GM18909 (cell line): Measurements from ENCODE around the gene SAC3D1.
A peak's percentile ranks its signal among the peaks of the same experiment; 100 is the strongest.

Experiments used
- ATAC-seq: cut with Tn5 transposase; IDR thresholded peaks from one replicate; pipeline ENCODE4 v1.9.1; 2021; ENCODE audit warnings: mild to moderate bottlenecking; ENCODE audit not compliant: unreplicated experiment, poor library complexity

SAC3D1 gene

GRCh38 chr11:65058419-65059054 lies 17.5 kb downstream of the SAC3D1 start, which contains the start of gene NAALADL1:
Gene NAALADL1, minus strand, starts transcription at chr11:65058553. Its CDS starts 32 bp downstream, at chr11:65058521.
- ATAC-seq, result no peak

DNA sequence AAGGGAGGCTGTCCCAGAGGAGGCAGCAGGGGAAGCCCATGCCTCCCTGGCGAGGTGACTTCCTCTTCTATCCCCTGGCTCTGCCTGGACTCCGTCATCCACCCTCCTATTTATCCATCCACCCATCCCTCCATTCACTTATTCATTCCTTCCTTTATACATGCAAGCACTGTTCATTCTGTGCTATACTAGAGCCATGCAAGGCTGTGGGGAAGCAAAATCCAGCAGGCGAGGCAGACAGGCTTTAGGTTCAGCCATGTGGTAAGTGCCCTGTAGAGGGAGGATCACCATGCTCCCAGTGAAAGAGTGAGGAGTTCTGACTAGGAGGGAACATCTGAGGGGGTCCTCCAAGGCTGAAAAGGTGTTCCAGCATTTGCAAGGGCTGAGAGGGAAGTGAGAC lies 18.5 kb downstream of the SAC3D1 start:
- no peak for ATAC-seq

- no peak for ATAC-seq
These were observed 19.2 kb downstream of the SAC3D1 start for GRCh38 chr11:65059959-65060824.

DNA sequence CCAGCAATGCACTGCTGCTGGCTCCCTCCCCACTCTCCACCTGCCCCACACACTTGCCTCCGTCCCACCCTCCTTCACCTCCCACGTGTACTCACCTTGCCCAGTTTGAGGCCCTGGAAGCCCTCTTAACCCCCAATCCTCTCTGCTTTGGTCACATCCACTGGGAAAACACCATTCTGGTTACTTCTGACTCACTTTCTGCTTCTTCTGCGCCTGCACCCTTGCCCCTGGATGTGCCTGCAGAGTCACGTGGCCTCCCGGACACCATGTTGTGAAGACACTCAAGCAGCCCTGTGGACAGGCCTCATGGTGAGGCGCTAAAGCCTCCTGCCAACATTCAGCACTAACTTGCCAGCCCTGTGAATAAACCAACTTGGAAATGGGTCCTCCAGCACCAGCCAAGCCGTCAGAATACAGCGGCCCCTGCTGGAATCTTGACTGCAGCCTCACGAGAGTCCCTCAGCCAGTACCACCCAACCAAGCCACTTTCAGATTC lies 20.0 kb downstream of the SAC3D1 start:
- ATAC-seq, result no peak

DNA sequence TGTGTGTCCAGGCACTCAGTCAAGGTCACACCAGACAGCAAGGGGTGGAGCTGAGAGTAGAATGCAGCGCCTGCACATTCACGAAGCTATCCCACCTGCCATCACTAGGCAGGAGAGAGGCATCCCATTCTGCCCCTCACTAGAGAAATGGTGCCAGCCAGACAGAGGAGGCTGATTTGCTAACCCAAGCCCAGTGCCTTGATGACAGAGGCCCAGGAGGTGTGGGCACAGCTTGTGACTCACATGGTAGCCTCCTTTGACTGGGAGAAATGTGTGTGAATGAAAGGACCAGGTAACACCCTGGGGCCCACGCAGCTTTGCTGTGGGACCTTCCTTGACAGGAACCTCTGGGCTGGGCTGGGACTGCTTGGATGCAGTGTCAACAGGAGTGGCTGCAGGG lies 22.5 kb downstream of the SAC3D1 start:
- no peak for ATAC-seq

DNA sequence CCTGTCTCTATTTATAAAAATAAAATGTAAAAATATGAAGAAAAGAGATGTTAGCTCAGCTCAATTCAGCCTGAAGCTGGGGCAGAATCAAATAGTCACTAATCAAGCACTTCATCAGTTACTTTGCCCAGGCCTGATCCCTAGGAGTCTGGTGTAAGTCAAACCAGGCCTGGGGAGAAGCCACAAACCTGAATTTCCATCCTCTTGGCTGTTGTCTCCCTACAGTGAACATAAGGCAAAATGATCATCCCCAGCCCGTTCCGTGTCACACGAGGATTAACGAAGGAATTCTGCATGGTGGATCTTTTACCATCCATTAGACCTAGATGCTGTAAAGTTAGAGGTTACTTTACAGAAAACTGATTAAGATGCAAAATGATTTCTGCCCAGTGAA lies 23.8 kb downstream of the SAC3D1 start:
- no peak for ATAC-seq

- ATAC-seq, result no peak
These were observed 24.8 kb downstream of the SAC3D1 start for GRCh38 chr11:65065851-65066250.

- no peak for ATAC-seq
These were observed 25.3 kb downstream of the SAC3D1 start for GRCh38 chr11:65066315-65066714.

DNA sequence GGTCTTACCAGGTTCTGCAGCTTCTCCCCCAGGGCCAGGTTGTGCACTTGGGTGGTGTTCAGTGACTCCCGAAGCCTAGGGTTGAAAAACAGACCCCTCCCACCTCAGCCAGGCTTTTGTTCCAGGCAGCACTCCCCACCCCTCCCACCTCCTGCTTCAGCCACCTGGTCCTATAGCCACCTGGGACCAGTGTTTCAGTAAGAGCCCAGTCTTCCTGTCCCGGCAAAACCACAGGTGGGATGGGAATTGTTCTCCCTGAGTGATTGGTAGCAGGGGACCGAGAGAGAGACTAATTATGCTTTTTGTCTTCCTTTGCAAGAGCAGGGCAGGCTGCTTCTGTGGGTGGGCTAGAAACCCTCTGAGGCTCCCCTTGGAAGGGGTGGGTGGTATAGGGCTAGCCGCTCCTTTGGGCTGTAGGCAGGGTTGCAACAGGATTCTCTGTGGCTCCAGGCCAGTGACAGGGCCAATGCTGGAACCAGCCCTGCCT lies 25.8 kb downstream of the SAC3D1 start:
- no peak for ATAC-seq

DNA sequence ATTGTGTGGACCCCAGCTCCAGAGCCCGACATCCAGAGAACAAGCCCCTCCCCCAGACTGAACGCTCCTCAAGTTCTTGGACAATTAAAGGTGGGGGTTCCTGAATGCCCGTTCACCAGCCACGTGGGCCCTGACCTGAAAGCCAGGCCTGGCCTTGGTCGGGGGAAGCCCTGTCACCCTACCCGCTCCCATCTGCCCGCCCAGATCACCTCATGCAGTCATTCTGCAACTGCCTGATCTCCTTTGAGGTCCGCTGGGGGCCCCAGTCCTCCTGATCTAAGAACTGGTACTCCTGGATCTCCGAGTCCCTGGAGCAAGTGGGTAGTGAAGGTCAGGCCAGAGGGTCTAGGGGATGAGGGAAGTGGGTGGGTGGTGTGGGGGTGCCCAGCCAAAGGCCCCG lies 26.4 kb downstream of the SAC3D1 start:
- no peak for ATAC-seq

DNA sequence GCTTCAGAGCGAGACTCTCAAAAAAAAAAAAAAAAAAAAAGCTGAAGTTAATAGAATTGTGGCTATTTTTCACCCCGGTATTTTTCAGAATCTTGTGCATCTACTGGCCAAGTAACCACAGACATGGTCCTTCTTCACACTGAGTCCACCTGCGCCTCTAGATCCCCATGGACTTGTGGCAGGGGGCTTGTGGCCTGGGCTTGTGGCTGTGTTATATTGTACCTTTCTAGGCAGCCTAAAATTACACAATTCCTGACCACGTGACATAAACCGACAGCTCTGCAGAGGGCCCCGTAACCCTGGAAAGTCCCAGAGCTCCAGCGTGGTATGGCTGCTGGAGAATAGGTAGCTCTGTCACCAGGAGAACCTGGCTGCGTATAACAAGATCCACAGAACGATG lies 28.2 kb downstream of the SAC3D1 start:
- ATAC-seq, result no peak

DNA sequence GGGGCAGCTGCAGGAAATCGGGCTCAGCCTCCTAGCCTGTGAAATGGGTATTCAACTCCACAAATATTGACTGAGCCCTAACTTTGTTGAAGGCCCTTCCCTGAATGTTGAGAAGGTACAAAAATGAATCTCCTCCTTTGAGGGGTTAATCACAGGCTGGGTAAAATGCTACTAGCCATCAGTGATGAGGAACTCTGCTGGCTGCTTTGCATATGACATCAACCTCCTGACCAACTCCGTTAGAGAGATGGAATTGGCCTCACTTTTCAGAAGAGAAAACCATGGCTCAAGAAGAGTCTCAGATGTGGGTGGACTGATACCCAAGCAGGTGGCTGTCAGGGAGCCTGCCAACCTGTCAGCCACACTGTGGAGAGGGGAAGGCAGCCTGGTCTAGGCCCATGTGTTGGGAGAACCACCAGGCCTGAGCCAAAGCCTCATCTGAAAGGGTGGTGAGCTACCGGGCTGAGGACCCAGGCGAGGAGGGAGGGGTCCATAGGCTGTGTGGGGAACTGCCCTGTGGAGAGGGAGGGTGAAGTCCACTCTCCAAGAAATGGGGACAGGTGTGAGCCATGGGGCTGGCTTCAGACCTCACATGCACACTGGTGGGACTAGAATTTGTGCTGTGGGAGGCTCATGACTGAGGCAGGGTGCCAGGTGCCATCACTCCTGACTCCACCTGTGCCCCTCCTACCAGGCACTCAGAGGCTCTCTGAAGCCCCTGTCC lies 31.1 kb downstream of the SAC3D1 start:
- no peak for ATAC-seq

GRCh38 chr11:65072631-65072966 lies 31.6 kb downstream of the SAC3D1 start:
- ATAC-seq, result no peak

DNA sequence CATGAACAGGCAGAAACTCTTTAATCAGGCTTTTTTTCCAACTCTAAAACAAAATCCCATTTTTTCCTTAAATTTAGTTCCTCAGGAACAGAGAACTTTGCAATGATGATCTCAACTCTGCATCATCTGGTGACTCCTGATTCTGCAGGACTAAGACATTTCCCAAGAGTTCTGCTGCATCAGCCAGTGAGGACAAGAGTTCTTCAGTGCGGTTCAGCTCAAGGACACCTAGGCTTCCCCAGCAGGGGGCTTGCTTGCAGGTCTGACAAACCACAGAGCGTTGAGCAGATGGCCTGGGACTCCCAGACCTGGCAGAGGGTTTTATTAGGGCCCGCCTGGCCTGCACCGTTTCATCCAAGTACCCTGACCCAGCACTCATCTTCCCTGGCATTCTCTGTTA lies 36.4 kb downstream of the SAC3D1 start:
- ATAC-seq, result no peak

GRCh38 chr11:65078151-65078550 lies 37.1 kb downstream of the SAC3D1 start:
- ATAC-seq, result no peak

DNA sequence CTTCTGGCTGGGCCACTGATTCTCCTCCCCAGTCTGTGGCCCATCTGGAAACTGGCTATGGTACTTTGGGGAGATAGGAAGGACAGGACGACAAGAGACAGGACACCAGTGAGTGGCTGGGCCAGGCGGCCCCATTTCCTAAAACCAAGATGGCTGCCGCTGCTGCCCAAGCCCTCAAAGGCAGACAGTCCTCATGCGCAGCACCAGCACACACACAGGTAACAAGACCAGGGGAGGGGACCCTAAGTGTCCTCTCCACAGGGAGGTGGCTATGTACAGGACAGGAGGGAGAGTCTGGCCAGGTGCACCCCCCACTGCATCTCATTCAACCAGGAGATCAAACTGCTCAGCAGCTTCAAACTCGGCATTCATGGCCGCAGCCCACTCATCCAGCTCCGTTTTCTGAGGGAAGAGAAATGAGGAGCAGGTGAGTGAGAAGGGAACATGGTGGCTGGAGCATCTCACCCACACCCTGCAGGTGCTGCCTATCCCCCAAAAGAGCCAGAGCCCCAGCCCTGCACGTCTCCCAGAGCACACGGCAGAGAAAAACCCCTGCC lies 37.9 kb downstream of the SAC3D1 start:
- no peak for ATAC-seq

GRCh38 chr11:65083134-65083833 lies 42.3 kb downstream of the SAC3D1 start:
- ATAC-seq, result peak; percentile 14

DNA sequence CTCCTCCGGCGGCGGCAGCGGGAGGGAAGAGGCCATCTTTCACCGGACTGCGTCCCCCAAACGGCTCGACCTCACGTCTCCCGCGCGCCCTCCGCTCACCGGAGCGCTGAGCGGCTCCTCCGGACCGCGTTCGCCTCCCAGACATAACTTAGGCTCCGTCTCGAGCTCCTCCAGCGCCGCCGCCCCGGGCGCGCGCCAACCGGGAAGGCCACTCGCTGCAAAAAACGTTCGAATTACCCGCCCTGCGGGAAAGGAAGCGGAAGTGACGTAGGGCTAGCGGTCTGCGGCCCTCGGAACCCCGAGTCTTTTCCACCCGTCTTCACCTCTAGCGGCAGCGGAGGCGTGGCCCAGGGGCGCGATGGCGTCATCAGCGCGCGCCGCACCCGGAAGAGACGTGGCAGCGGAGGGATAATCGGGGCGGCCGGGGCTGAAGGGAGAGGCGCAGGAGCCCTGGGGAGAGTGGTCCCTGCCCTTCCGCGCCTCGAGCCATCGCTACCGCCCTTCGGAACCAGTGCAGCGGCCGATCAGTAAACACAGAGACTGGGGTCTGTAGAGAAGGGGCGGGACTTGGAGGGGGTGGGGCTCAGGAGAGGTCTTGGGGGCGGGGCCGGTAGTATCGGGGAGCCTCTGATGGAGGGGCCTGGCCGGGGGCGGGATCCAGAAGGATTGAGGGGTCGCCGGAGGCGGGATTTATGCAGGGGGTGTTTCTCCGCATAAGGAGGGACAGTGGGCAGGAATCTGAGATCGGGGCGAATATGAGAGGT lies 43.0 kb downstream of the SAC3D1 start, which contains the start of the genes CDCA5 and ZFPL1:
TSS of gene CDCA5 (minus strand) at position 207 of the 764 bp plus-strand sequence. CDS start at position 145, 62 bp downstream.
TSS of gene ZFPL1 (plus strand) at position 389 of the 764 bp plus-strand sequence. CDS start 477 bp downstream, outside the sequence.
- peak; percentile 76 for ATAC-seq
